Endodermal cell (in vitro differentiated cells): Measurements from ENCODE around the gene TACO1. TPM values are rescaled to one million over a fixed set of nuclear protein-coding genes. Genes with fewer than 3 reads are reported as not detected.

Experiments
- DNase-seq: peaks from one replicate; pipeline ENCODE4 v3.0.0-alpha.2; 2017
- H3K27ac ChIP-seq: 2 replicates; pipeline ENCODE4 v1.5.1; 2013; ENCODE audit warnings: mild to moderate bottlenecking, low read depth, low read length, moderate library complexity
- H3K27me3 ChIP-seq: 2 replicates; pipeline ENCODE4 v1.6.1; 2013; ENCODE audit warnings: mild to moderate bottlenecking, low read length, moderate library complexity; ENCODE audit not compliant: insufficient read depth, control insufficient read depth, poor library complexity, severe bottlenecking
- H3K36me3 ChIP-seq: 2 replicates; pipeline ENCODE4 v1.7.0; 2013; ENCODE audit warnings: mild to moderate bottlenecking, low read length, moderate library complexity; ENCODE audit not compliant: control insufficient read depth, insufficient read depth
- H3K4me1 ChIP-seq: one replicate; pipeline ENCODE4 v1.7.0; 2013; ENCODE audit warnings: low read length; ENCODE audit not compliant: control insufficient read depth, insufficient read depth
- H3K4me3 ChIP-seq: 2 replicates; pipeline ENCODE4 v1.5.1; 2013; ENCODE audit warnings: mild to moderate bottlenecking, low read length, moderate library complexity
- H3K9ac ChIP-seq: 2 replicates; pipeline ENCODE4 v1.6.1; 2013; ENCODE audit warnings: mild to moderate bottlenecking, low read length, moderate library complexity; ENCODE audit not compliant: poor library complexity, severe bottlenecking; ENCODE audit errors: extremely low read depth
- H3K9me3 ChIP-seq: 2 replicates; pipeline ENCODE4 v1.6.1; 2013; ENCODE audit warnings: mild to moderate bottlenecking, low read length, moderate library complexity; ENCODE audit not compliant: control insufficient read depth
- H3K27ac Mint-ChIP-seq: 2 replicates; pipeline ENCODE4 v1.8.0; 2020; ENCODE audit warnings: mixed read lengths
- H3K27me3 Mint-ChIP-seq: 2 replicates; pipeline ENCODE4 v1.8.0; 2021; ENCODE audit warnings: mild to moderate bottlenecking, mixed read lengths; ENCODE audit not compliant: insufficient read depth
- H3K36me3 Mint-ChIP-seq: 2 replicates; pipeline ENCODE4 v1.8.0; 2020; ENCODE audit warnings: low read depth, mixed read lengths
- H3K4me1 Mint-ChIP-seq: 2 replicates; pipeline ENCODE4 v1.8.0; 2020; ENCODE audit warnings: mixed read lengths
- H3K4me3 Mint-ChIP-seq: 2 replicates; pipeline ENCODE4 v1.8.0; 2020; ENCODE audit warnings: mild to moderate bottlenecking, moderate library complexity, mixed read lengths
- H3K9me3 Mint-ChIP-seq: 2 replicates; pipeline ENCODE4 v1.8.0; 2020; ENCODE audit warnings: mild to moderate bottlenecking, mixed read lengths
- WGBS, 2 experiments: methylation state at CpG; one replicate each; pipeline versions ENCODE4 v1.1.5 to v1.1.7; 2013; ENCODE audit warnings: missing lambda C conversion rate in 2 of 2, mixed read lengths in 1 of 2; ENCODE audit not compliant: insufficient coverage in 1 of 2, insufficient read length in 1 of 2; 5-methylcytosine and 5-hydroxymethylcytosine counted together
- total RNA-seq, 2 donors: library from RNA; stranded (reverse); fragmentation: NEBNext Ultra II Directional in 1 of 2; extraction: Animal tissue kit (Norgen Biotek cat#: 25700) in 1 of 2; gene quantifications; 2 replicates in 1 of 2; 3 replicates in 1 of 2; pipeline ENCODE4 v1.2.1, GENCODE V29; 2021
- TF ChIP-seq, protein P1 (sequence below): fragments of 200-600 bp; sonication (generic); conservative IDR thresholded peaks from 2 replicates; pipeline ENCODE4 v1.5.0; 2021; ENCODE audit warnings: antibody characterized with exemption, mild to moderate bottlenecking

The TACO1 gene
- total RNA-seq, 2 donors from 2014 or later, result 19.6 to 20.3 TPM

DNA sequence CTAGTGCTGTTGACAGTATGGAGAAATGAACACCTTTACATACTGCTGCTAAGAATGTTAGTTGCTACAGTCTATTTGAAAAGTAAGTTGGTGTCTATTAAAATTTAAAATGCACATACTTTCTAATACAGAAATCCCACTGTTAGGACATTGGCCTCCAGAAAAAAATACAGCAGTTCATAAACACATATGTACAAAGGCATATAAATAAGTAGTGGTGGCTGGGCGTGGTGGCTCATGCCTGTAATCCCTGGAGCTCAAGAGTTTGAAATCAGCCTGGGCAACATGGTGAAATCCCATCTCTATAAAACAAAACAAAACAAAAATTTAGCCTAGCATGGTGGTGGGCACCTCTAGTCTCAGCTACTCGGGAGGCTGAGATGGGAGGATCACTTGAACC, 37.4 kb upstream of the TACO1 start:
- TF ChIP-seq, protein P1, sequence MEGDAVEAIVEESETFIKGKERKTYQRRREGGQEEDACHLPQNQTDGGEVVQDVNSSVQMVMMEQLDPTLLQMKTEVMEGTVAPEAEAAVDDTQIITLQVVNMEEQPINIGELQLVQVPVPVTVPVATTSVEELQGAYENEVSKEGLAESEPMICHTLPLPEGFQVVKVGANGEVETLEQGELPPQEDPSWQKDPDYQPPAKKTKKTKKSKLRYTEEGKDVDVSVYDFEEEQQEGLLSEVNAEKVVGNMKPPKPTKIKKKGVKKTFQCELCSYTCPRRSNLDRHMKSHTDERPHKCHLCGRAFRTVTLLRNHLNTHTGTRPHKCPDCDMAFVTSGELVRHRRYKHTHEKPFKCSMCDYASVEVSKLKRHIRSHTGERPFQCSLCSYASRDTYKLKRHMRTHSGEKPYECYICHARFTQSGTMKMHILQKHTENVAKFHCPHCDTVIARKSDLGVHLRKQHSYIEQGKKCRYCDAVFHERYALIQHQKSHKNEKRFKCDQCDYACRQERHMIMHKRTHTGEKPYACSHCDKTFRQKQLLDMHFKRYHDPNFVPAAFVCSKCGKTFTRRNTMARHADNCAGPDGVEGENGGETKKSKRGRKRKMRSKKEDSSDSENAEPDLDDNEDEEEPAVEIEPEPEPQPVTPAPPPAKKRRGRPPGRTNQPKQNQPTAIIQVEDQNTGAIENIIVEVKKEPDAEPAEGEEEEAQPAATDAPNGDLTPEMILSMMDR, result no peak
- Mint-ChIP-seq H3K27me3 (no peaks in the 10 kb centered on the region), H3K9me3 (no peaks in the 10 kb centered on the region), H3K36me3 (no peaks in the 10 kb centered on the region), H3K4me3 (no peak overlapping the region), H3K4me1 (no peaks in the 10 kb centered on the region), H3K27ac (no peak overlapping the region)
- Histone ChIP-seq H3K4me1 (no peaks in the 10 kb centered on the region), H3K27ac (no peak overlapping the region), H3K27me3 (no peaks in the 10 kb centered on the region), H3K9ac (no peak overlapping the region), H3K4me3 (no peak overlapping the region), H3K36me3 (no peaks in the 10 kb centered on the region), H3K9me3 (no peaks in the 10 kb centered on the region)
- DNase-seq, result peak; percentile 6
- 90% methylated on average over 2 of the region's 2 CpGs; no CpG with 5 or more reads in 1 of the 2 experiments for WGBS, 2 experiments

- no peak overlapping the region for H3K27ac Mint-ChIP-seq
- TF ChIP-seq, protein P1, result peak; percentile 23
- Histone ChIP-seq H3K27ac (no peak overlapping the region), H3K27me3 (no peaks in the 10 kb centered on the region), H3K36me3 (peaks cover under 1% of the 10 kb centered on the region), H3K4me1 (no peaks in the 10 kb centered on the region), H3K9ac (no peak overlapping the region), H3K9me3 (no peaks in the 10 kb centered on the region), H3K4me3 (no peak overlapping the region)
- H3K4me3 Mint-ChIP-seq, result no peak overlapping the region
- H3K4me1 Mint-ChIP-seq, result no peaks in the 10 kb centered on the region
- DNase-seq, result peak; percentile 64
- 92 to 94% methylated on average over 3 to 5 of the region's 5 CpGs for WGBS, 2 experiments
- H3K9me3 Mint-ChIP-seq, result no peaks in the 10 kb centered on the region
- H3K27me3 Mint-ChIP-seq, result no peaks in the 10 kb centered on the region
- peaks cover under 1% of the 10 kb centered on the region for H3K36me3 Mint-ChIP-seq
These were observed 36.1 kb upstream of the TACO1 start for GRCh38 chr17:63564562-63564961.

GRCh38 chr17:63567229-63567628, 33.5 kb upstream of the TACO1 start:
- Mint-ChIP-seq H3K4me3 (no peak overlapping the region), H3K4me1 (no peaks in the 10 kb centered on the region), H3K27ac (no peak overlapping the region), H3K9me3 (no peaks in the 10 kb centered on the region), H3K27me3 (no peaks in the 10 kb centered on the region), H3K36me3 (peaks cover 6% of the 10 kb centered on the region)
- TF ChIP-seq, protein P1, result no peak
- Histone ChIP-seq H3K9me3 (no peaks in the 10 kb centered on the region), H3K27ac (no peak overlapping the region), H3K4me3 (no peak overlapping the region), H3K36me3 (peaks cover 6% of the 10 kb centered on the region), H3K9ac (no peak overlapping the region), H3K27me3 (no peaks in the 10 kb centered on the region), H3K4me1 (no peaks in the 10 kb centered on the region)
- DNase-seq, result peak; percentile 5
- whole genome bisulfite sequencing, 2 experiments, result 83 to 100% methylated on average over 1 of the region's 1 CpG
